CD14-positive monocyte (primary cell): ENCODE data around the gene RPL3. TPM values are rescaled to one million over a fixed set of nuclear protein-coding genes. Genes with fewer than 3 reads are reported as not detected.
A peak's percentile ranks its signal among the peaks of the same experiment; 100 is the strongest.

Source experiments
- DNase-seq, 3 donors: peaks; one replicate each; pipeline ENCODE4 v3.0.0-alpha.2; 2011 to 2022
- H2AFZ ChIP-seq: 2 replicates; pipeline ENCODE4 v1.6.0; 2012; ENCODE audit warnings: mild to moderate bottlenecking, low read depth, low read length, inconsistent platforms; ENCODE audit not compliant: insufficient read depth, poor library complexity, severe bottlenecking
- H3K27ac ChIP-seq, 2 donors: 1 replicate in 1 of 2; 2 replicates in 1 of 2; pipeline ENCODE4 v1.5.1; 2012 to 2013; ENCODE audit warnings: low read length in 2 of 2, control low read depth in 1 of 2, inconsistent platforms in 1 of 2, low read depth in 1 of 2, mild to moderate bottlenecking in 1 of 2
- H3K27me3 ChIP-seq, 2 donors: one replicate each; pipeline versions ENCODE4 v1.6.0 to v1.6.1; 2011 to 2013; ENCODE audit warnings: low read length in 2 of 2; ENCODE audit not compliant: control insufficient read depth in 2 of 2, insufficient read depth in 2 of 2
- H3K36me3 ChIP-seq, 2 donors: replicated peaks in 1 of 2; 1 replicate in 1 of 2; 2 replicates in 1 of 2; pipeline versions ENCODE4 v1.5.1 to v1.6.1; 2012 to 2013; ENCODE audit warnings: low read length in 2 of 2, control low read depth in 1 of 2, inconsistent platforms in 1 of 2, mild to moderate bottlenecking in 1 of 2; ENCODE audit not compliant: insufficient read depth in 2 of 2, control insufficient read depth in 1 of 2
- H3K4me1 ChIP-seq, 2 donors: 1 replicate in 1 of 2; 2 replicates in 1 of 2; pipeline versions ENCODE4 v1.5.1 to v1.6.1; 2012 to 2013; ENCODE audit warnings: low read length in 2 of 2, control low read depth in 1 of 2, inconsistent platforms in 1 of 2, mild to moderate bottlenecking in 1 of 2, moderate library complexity in 1 of 2; ENCODE audit not compliant: insufficient read depth in 2 of 2, control insufficient read depth in 1 of 2
- H3K4me2 ChIP-seq: replicated peaks from 2 replicates; pipeline ENCODE3; 2012; ENCODE audit warnings: low read length, moderate library complexity, mild to moderate bottlenecking; ENCODE audit not compliant: poor library complexity, severe bottlenecking; ENCODE audit errors: extremely low read depth
- H3K4me3 ChIP-seq, 3 experiments: fragments of 200-600 bp in 1 of 3; sonication (generic) in 1 of 3; replicated peaks in 1 of 3; 1 replicate in 2 of 3; 2 replicates in 1 of 3; pipeline ENCODE4 v1.5.1; 2011 to 2013; ENCODE audit warnings: low read length in 3 of 3, mild to moderate bottlenecking in 3 of 3, control low read depth in 2 of 3, low read depth in 2 of 3, inconsistent platforms in 1 of 3, moderate library complexity in 1 of 3
- H3K79me2 ChIP-seq: 2 replicates; pipeline ENCODE4 v1.6.0; 2012; ENCODE audit warnings: mild to moderate bottlenecking, control low read depth, inconsistent platforms, low read length, moderate library complexity; ENCODE audit not compliant: insufficient read depth
- H3K9ac ChIP-seq: 2 replicates; pipeline ENCODE4 v1.6.0; 2017; ENCODE audit warnings: low read length, mild to moderate bottlenecking; ENCODE audit not compliant: insufficient read depth, poor library complexity, severe bottlenecking
- H3K9me3 ChIP-seq, 2 donors: replicated peaks in 1 of 2; 1 replicate in 1 of 2; 2 replicates in 1 of 2; pipeline versions ENCODE4 v1.5.1 to v1.6.1; 2012 to 2013; ENCODE audit warnings: low read length in 2 of 2, control low read depth in 1 of 2; ENCODE audit not compliant: control insufficient read depth in 1 of 2, insufficient read depth in 1 of 2
- H4K20me1 ChIP-seq: 2 replicates; pipeline ENCODE4 v1.6.0; 2012; ENCODE audit warnings: mild to moderate bottlenecking, low read length, control low read depth, moderate library complexity; ENCODE audit not compliant: insufficient read depth
- H3K27ac Mint-ChIP-seq, 7 donors: one replicate each; pipeline ENCODE4 v1.8.0; 2020; ENCODE audit warnings: mild to moderate bottlenecking in 7 of 7, mixed read lengths in 7 of 7, moderate library complexity in 6 of 7, inconsistent platforms in 2 of 7
- H3K27me3 Mint-ChIP-seq, 3 donors: one replicate each; pipeline ENCODE4 v1.8.0; 2021 to 2022; ENCODE audit warnings: low read depth in 3 of 3, mild to moderate bottlenecking in 3 of 3, mixed read lengths in 3 of 3, moderate library complexity in 3 of 3, inconsistent platforms in 1 of 3
- H3K36me3 Mint-ChIP-seq, 2 donors: one replicate each; pipeline ENCODE4 v1.8.0; 2020; ENCODE audit warnings: mixed read lengths in 2 of 2, inconsistent platforms in 1 of 2, mild to moderate bottlenecking in 1 of 2
- H3K4me1 Mint-ChIP-seq: one replicate; pipeline ENCODE4 v1.8.0; 2020; ENCODE audit warnings: mild to moderate bottlenecking, mixed read lengths
- H3K4me3 Mint-ChIP-seq, 2 donors: one replicate each; pipeline ENCODE4 v1.8.0; 2020; ENCODE audit warnings: mild to moderate bottlenecking in 2 of 2, mixed read lengths in 2 of 2, moderate library complexity in 1 of 2
- H3K9me3 Mint-ChIP-seq, 7 donors: one replicate each; pipeline ENCODE4 v1.8.0; 2020 to 2022; ENCODE audit warnings: mixed read lengths in 7 of 7, mild to moderate bottlenecking in 6 of 7, moderate library complexity in 6 of 7, inconsistent platforms in 2 of 7
- CTCF ChIP-seq: fragments of 200-600 bp; IDR thresholded peaks from one replicate; pipeline ENCODE4 v1.8.0; 2022; ENCODE audit warnings: antibody characterized with exemption, mild to moderate bottlenecking
- WGBS: methylation state at CpG from one replicate; pipeline ENCODE4 v1.1.5; 2013; ENCODE audit warnings: missing lambda C conversion rate; ENCODE audit not compliant: insufficient coverage; 5-methylcytosine and 5-hydroxymethylcytosine counted together
- intact Hi-C, 2 donors: fragments of 100-400 bp; cut with micrococcal nuclease; formaldehyde crosslinking; loops; one replicate each; pipeline versions ENCODE4 v1.15.0 to v1.15.1; 2023
- polyA plus RNA-seq, 3 donors: library from polyadenylated mRNA; depleted of rRNA in 1 of 3; unstranded in 2 of 3; stranded (reverse) in 1 of 3; fragments of 300-500 nt in 2 of 3; fragments of >200 nt in 1 of 3; fragmentation: Illumina TruSeq in 2 of 3; gene quantifications; 1 replicate in 2 of 3; 2 replicates in 1 of 3; pipeline ENCODE4 v1.2.3, GENCODE V29; 2012 to 2021

Gene RPL3
- polyA plus RNA-seq, 3 donors: 604 to 2,104 (median 698) TPM

DNA sequence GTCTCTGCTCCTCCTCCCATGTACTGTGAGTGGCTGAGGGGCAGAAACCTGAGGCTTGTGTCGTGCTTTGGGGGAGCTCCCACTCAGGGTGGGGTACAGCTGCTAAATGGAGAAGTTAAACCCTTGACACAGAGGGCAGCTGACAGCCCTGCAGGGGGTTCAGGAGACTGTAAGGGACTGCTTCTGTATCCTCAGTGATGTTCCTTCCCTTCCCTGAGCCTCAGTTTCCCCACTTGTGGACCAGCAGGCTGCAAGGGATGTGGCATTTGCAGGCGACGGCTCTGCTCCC is 46.0 kb upstream of the RPL3 start:
- no peaks in the 10 kb centered on the region for H3K9me3 ChIP-seq
- Mint-ChIP-seq H3K36me3 (peaks cover 9 to 12% of the 10 kb centered on the region in 2 donors), H3K9me3 (no peaks in the 10 kb centered on the region), H3K4me1 (peaks cover 52% of the 10 kb centered on the region), H3K27ac (peak overlapping the region in 1 of 7 donors; percentile 49), H3K4me3 (no peak overlapping the region), H3K27me3 (peaks cover 0 to 3% (median 0%) of the 10 kb centered on the region in 3 donors)
- H3K9ac ChIP-seq: no peak overlapping the region
- TF ChIP-seq CTCF: no peak
- no peak overlapping the region for H2AFZ ChIP-seq
- H3K4me1 ChIP-seq: peaks cover 22 to 23% of the 10 kb centered on the region in 2 donors
- no peak overlapping the region for H3K4me3 ChIP-seq
- no peaks in the 10 kb centered on the region for H3K27me3 ChIP-seq
- H3K79me2 ChIP-seq: peaks cover 22% of the 10 kb centered on the region
- intact Hi-C loops: no loop called here
- no peak overlapping the region for H3K4me2 ChIP-seq
- no peaks in the 10 kb centered on the region for H4K20me1 ChIP-seq
- no peak for DNase-seq
- H3K27ac ChIP-seq: no peak overlapping the region
- no CpG with 5 or more reads among the region's 3 CpGs for WGBS
- H3K36me3 ChIP-seq: no peaks in the 10 kb centered on the region

DNA sequence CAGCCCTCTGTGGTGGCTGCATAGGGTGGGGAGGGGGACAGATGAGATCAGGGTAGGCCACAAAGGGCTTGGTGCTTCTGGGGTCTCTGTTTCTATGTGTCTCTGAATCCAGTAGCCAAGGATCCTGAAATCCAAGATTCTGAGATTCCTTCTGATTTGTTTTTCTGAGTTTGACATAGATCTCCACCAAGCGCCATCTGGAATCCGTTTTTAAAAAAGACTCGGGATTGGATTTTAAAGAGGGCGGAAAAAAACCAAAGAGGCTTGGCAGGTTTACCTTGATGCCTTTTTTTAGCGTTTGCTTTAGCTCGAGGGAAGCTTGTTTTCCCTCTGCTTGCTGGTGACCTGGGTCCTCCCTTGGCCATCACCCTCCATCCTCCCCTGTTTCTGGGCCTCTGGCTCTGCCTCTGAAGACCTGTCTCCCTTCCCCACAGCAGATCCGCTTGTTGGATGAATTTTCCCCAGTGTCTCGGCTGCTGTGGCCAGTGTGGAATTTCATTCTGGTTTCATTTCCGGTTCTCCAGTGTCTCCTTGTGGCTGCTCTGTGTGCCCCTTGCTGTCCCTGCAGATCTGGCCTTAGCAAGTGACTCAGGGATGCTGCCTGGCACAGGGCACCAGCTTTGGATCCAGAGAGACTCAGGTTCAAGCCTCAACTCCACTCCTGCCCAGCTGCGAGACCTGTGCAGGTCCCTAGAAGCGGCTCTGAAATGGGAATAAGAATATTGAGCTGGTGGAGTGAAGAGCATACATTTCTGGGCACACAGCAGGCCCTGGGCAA is 45.5 kb upstream of the RPL3 start:
- H3K9me3 ChIP-seq: no peaks in the 10 kb centered on the region
- H3K79me2 ChIP-seq: peaks cover 22% of the 10 kb centered on the region
- peaks cover 10 to 14% of the 10 kb centered on the region in 2 donors for H3K36me3 Mint-ChIP-seq
- no peaks in the 10 kb centered on the region for H3K9me3 Mint-ChIP-seq
- no peak overlapping the region for H2AFZ ChIP-seq
- no peak overlapping the region for H3K9ac ChIP-seq
- H3K27me3 ChIP-seq: no peaks in the 10 kb centered on the region
- H3K4me3 Mint-ChIP-seq: no peak overlapping the region
- H3K4me1 Mint-ChIP-seq: peaks cover 52% of the 10 kb centered on the region
- TF ChIP-seq CTCF: no peak
- H3K27ac Mint-ChIP-seq: no peak overlapping the region
- no peak overlapping the region for H3K27ac ChIP-seq
- intact Hi-C loops: no loop called here
- no peaks in the 10 kb centered on the region for H4K20me1 ChIP-seq
- peaks cover 22 to 23% of the 10 kb centered on the region in 2 donors for H3K4me1 ChIP-seq
- no peaks in the 10 kb centered on the region for H3K36me3 ChIP-seq
- H3K4me3 ChIP-seq: no peak overlapping the region
- H3K27me3 Mint-ChIP-seq: peaks cover 0 to 3% (median 0%) of the 10 kb centered on the region in 3 donors
- no peak overlapping the region for H3K4me2 ChIP-seq
- DNase-seq: no peak
- 72% methylated on average over 8 of the region's 11 CpGs for WGBS
